SU-DHL-6 (cell line): Measurements from ENCODE around the gene KSR2.
"Not testable (repeated sequence)": the region's sequence is repeated elsewhere in the genome, so short reads cannot be mapped to it uniquely, and the experiment has no call there.

ENCODE experiments used
- H2AFZ ChIP-seq: fragments of 200-600 bp; sonication (generic); 2 replicates; pipeline ENCODE4 v1.6.1; 2014; ENCODE audit warnings: low read depth, mild to moderate bottlenecking, moderate library complexity, mixed read lengths, antibody characterized with exemption, low read length; ENCODE audit not compliant: severe bottlenecking
- H3F3A ChIP-seq: fragments of 200-600 bp; shearing (Covaris generic); 2 replicates; pipeline ENCODE4 v1.6.0; 2016; ENCODE audit warnings: antibody characterized with exemption, mild to moderate bottlenecking; ENCODE audit not compliant: insufficient read depth
- H3K27ac ChIP-seq: fragments of 200-600 bp; sonication (generic); 2 replicates; pipeline ENCODE4 v1.5.1; 2016; ENCODE audit warnings: low read depth, mild to moderate bottlenecking, low read length, moderate library complexity, mixed read lengths
- H3K27me3 ChIP-seq: fragments of 200-600 bp; sonication (generic), shearing (Covaris generic); 2 replicates; pipeline ENCODE4 v1.6.0; 2014; ENCODE audit warnings: mild to moderate bottlenecking, low read length
- H3K36me3 ChIP-seq: fragments of 200-600 bp; sonication (generic); 2 replicates; pipeline ENCODE4 v1.6.1; 2014; ENCODE audit warnings: mild to moderate bottlenecking, low read length, mixed read lengths
- H3K4me2 ChIP-seq: fragments of 300-600, 200-600 bp; shearing (Covaris generic), sonication (generic); 2 replicates; pipeline ENCODE4 v1.6.0; 2014; ENCODE audit warnings: low read length, low read depth, mild to moderate bottlenecking; ENCODE audit not compliant: poor library complexity, severe bottlenecking
- H3K4me3 ChIP-seq: fragments of 200-600 bp; sonication (generic); 2 replicates; pipeline ENCODE4 v1.5.1; 2014; ENCODE audit warnings: antibody characterized with exemption, low read length, mild to moderate bottlenecking, mixed read lengths; ENCODE audit not compliant: insufficient read depth, poor library complexity, severe bottlenecking
- H3K79me2 ChIP-seq: fragments of 200-600 bp; sonication (generic); 2 replicates; pipeline ENCODE4 v1.6.1; 2014; ENCODE audit warnings: mild to moderate bottlenecking, low read length, moderate library complexity; ENCODE audit not compliant: insufficient read depth
- H3K9ac ChIP-seq: fragments of 200-600 bp; sonication (generic); 2 replicates; pipeline ENCODE4 v1.7.0; 2014; ENCODE audit warnings: mild to moderate bottlenecking, low read length
- H3K9me2 ChIP-seq: fragments of 200-600 bp; sonication (generic); replicated peaks from 2 replicates; pipeline ENCODE4 v1.6.1; 2014; ENCODE audit warnings: low read length; ENCODE audit not compliant: insufficient read depth
- H3K9me3 ChIP-seq: fragments of 200-600 bp; sonication (generic); 2 replicates; pipeline ENCODE4 v1.6.1; 2014; ENCODE audit warnings: low read length, mixed read lengths; ENCODE audit not compliant: insufficient read depth
- H4K20me1 ChIP-seq: fragments of 200-600 bp; sonication (generic); 2 replicates; pipeline ENCODE4 v1.6.1; 2014; ENCODE audit warnings: low read depth, mild to moderate bottlenecking, antibody characterized with exemption, low read length, moderate library complexity, mixed read lengths
- CTCF ChIP-seq: fragments of 200-600 bp; sonication (generic); IDR thresholded peaks from one replicate; pipeline ENCODE4 v1.5.1; 2017; ENCODE audit warnings: antibody characterized with exemption, mild to moderate bottlenecking, low read length, moderate library complexity; ENCODE audit not compliant: insufficient read depth, poor library complexity, severe bottlenecking
- EZH2phosphoT487 ChIP-seq: fragments of 200-600 bp; sonication (generic), shearing (Covaris generic); conservative IDR thresholded peaks from 2 replicates; pipeline ENCODE4 v1.6.1; 2018; ENCODE audit warnings: mild to moderate bottlenecking, antibody characterized with exemption, low read length, moderate library complexity, mixed read lengths

KSR2 gene

DNA sequence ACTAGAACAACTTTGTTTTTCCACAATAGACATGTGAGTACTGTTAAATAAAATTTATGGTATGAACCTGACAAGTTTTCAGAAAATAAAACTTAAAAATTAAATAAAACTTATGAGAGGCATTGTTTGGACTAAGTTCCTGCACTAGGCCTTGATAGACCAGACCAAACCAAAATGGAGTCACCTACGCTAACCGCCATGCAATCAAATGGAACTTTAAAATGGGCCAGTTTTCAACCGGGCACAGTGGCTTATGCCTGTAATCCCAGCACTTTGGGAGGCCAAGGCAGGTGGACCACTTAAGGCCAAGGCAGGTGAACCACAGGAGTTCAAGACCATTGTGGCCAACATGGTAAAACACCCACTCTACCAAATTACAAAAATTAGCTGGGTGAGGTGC, 42.6 kb upstream of the KSR2 start:
- H3K4me2 ChIP-seq, result no peak overlapping the region
- H3K27me3 ChIP-seq, result no peaks in the 10 kb centered on the region
- no peaks in the 10 kb centered on the region for H4K20me1 ChIP-seq
- no peak overlapping the region for H3K27ac ChIP-seq
- H3K79me2 ChIP-seq, result no peaks in the 10 kb centered on the region
- H3K9me2 ChIP-seq, result no peaks in the 10 kb centered on the region
- H3K4me3 ChIP-seq, result no peak overlapping the region
- no peak overlapping the region for H2AFZ ChIP-seq
- no peaks in the 10 kb centered on the region for H3K36me3 ChIP-seq
- no peak overlapping the region for H3K9ac ChIP-seq
- TF ChIP-seq EZH2phosphoT487, result no peak
- TF ChIP-seq CTCF, result no peak
- H3F3A ChIP-seq, result no peaks in the 10 kb centered on the region
- no peaks in the 10 kb centered on the region for H3K9me3 ChIP-seq

GRCh38 chr12:118010903-118011302, 42.1 kb upstream of the KSR2 start:
- TF ChIP-seq EZH2phosphoT487 (no peak), CTCF (no peak)
- H3K36me3 ChIP-seq, result no peaks in the 10 kb centered on the region
- no peaks in the 10 kb centered on the region for H3K27me3 ChIP-seq
- H3K79me2 ChIP-seq, result no peaks in the 10 kb centered on the region
- no peaks in the 10 kb centered on the region for H4K20me1 ChIP-seq
- H3K9me3 ChIP-seq, result no peaks in the 10 kb centered on the region
- no peak overlapping the region for H3K4me3 ChIP-seq
- H2AFZ ChIP-seq, result no peak overlapping the region
- no peak overlapping the region for H3K4me2 ChIP-seq
- no peak overlapping the region for H3K9ac ChIP-seq
- H3K27ac ChIP-seq, result no peak overlapping the region
- H3F3A ChIP-seq, result no peaks in the 10 kb centered on the region
- no peaks in the 10 kb centered on the region for H3K9me2 ChIP-seq

DNA sequence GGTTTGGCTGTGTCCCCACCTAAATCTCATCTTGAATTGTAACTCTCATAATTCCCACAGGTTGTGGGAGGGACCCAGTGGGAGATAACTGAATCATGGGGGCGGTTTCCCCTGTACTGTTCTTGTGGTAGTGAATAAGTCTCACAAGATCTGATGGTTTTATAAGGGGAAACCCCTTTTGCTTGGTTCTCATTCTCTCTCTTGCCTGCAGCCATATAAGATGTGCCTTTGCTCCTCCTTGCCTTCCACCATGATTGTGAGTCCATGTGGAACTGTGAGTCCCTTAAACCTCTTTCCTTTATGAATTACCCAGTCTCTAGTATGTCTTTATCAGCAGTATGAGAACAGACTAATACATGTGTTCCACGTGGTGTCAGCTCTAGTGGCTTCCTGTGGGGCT, 31.0 kb upstream of the KSR2 start:
- H3K9ac ChIP-seq, H3K9me3 ChIP-seq, H3F3A ChIP-seq, H3K4me3 ChIP-seq, H3K27ac ChIP-seq, H3K4me2 ChIP-seq, H3K27me3 ChIP-seq, H3K9me2 ChIP-seq, H3K36me3 ChIP-seq, H2AFZ ChIP-seq, H4K20me1 ChIP-seq, H3K79me2 ChIP-seq: not testable (repeated sequence)

- no peak overlapping the region for H3K4me3 ChIP-seq
- no peaks in the 10 kb centered on the region for H3K79me2 ChIP-seq
- no peak overlapping the region for H3K27ac ChIP-seq
- no peaks in the 10 kb centered on the region for H4K20me1 ChIP-seq
- no peak overlapping the region for H2AFZ ChIP-seq
- H3K9me2 ChIP-seq, result no peaks in the 10 kb centered on the region
- H3K9me3 ChIP-seq, result no peaks in the 10 kb centered on the region
- no peak for TF ChIP-seq CTCF
- TF ChIP-seq EZH2phosphoT487, result no peak
- no peaks in the 10 kb centered on the region for H3K36me3 ChIP-seq
- H3K4me2 ChIP-seq, result no peak overlapping the region
- no peak overlapping the region for H3K9ac ChIP-seq
- H3F3A ChIP-seq, result no peaks in the 10 kb centered on the region
- no peaks in the 10 kb centered on the region for H3K27me3 ChIP-seq
These were observed 29.9 kb upstream of the KSR2 start for GRCh38 chr12:117998719-117999118.
